ENCODE results near the gene GALNT17. TPM values are rescaled to one million over a fixed set of nuclear protein-coding genes. Genes with fewer than 3 reads are reported as not detected.
A peak's percentile ranks its signal among the peaks of the same experiment; 100 is the strongest.
"Not testable (repeated sequence)": the region's sequence is repeated elsewhere in the genome, so short reads cannot be mapped to it uniquely, and the experiment has no call there.

Gene GALNT17
- total RNA-seq, 1 experiment from 2014 or later: 0.03 TPM

DNA sequence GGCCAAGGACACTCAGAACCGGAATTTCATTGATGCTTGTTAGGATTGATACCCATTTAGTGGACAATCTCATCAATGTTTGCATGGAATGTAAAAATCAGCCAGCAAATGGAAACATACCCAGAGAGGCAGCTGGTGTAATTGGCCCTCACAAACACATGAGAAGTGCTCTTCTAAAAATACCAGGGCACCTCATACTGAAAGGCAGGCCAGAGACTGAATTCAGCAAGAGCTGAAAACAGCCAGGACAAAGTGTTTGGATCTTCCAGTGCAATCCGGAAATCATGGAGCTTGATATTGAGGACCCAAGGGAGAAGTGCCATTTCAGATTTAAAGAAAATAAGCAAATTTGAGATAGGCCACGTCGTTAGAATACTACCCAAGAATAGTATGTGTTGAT is 498.6 kb downstream of the GALNT17 start:
- in situ Hi-C loops (cut with HindIII; ENCODE audit: low pct_unique_long_range_greater_than_20kb, low sequenced_read_pairs): no loop called here
- DNase-seq (ENCODE audit: low read depth, low spot score): no peak

DNA sequence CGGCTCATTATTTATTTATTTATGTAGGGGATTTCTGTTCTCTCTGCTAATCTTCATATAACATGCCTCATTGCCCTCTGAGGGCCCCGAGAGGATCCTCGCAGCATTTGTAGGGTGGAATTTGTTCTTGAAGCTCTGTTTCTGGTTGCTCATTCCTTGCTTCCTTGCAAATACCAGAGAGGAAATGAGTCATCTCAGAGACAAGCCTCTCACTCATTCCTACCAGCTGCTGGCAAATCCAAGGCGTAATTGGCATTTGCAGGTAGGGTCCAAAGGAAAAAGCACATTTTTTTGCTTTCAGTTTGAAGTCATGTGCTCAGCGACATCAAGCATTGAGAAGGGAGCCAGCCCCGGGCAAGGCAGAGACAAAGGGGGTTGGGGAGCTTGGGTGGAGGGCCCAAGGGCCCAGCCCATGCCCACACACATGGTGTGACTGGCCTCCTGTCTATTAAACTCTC is 501.6 kb downstream of the GALNT17 start:
- peak; percentile 97 for DNase-seq (ENCODE audit: low read depth, low spot score)

DNA sequence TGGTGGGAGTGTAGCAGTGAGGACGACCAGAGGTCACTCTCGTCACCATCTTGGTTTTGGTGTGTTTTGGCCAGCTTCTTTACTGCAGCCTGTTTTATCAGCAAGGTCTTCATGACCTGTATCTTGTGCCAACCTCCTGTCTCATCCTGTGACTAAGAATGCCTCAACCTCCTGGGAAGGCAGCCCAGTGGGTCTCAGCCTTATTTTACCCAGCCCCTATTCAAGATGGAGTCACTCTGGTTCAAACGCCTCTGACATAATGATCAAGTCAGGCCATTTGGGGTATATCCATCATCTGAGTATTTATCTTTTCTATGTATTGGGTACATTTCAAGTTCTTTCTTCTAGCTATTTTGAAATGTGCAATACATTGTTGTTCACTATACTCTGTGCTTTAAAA is 503.9 kb downstream of the GALNT17 start:
- in situ Hi-C loops (cut with HindIII; ENCODE audit: low pct_unique_long_range_greater_than_20kb, low sequenced_read_pairs): not testable (repeated sequence)

More for the DNA sequence above, 501.6 kb downstream of the GALNT17 start:
- in situ Hi-C loops (cut with HindIII; ENCODE audit: low pct_unique_long_range_greater_than_20kb, low sequenced_read_pairs): no loop called here

DNA sequence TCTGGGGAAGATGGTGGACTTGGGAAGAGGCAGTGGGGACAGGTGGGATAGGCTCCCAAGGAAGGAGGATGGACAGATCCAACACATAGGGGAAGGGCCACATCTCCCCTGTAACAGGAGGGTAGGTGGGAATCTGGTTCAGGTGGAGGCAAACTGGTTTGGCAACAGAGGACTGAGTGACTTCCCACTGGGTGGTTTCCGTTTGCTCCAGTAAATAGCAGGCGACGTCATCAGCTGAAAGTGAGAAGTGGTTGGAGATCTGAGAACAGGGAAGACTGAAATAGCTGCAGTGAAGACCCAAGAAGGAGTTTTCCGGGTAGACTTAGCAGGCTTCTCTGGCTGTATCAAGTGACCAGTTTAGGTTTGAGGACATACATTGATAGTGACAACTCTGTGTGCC is 504.4 kb downstream of the GALNT17 start:
- peak; percentile 7 for DNase-seq (ENCODE audit: low read depth, low spot score)
- in situ Hi-C loops (cut with HindIII; ENCODE audit: low pct_unique_long_range_greater_than_20kb, low sequenced_read_pairs): no loop called here

More for the DNA sequence above, 503.9 kb downstream of the GALNT17 start:
- DNase-seq (ENCODE audit: low read depth, low spot score): not testable (repeated sequence)

DNA sequence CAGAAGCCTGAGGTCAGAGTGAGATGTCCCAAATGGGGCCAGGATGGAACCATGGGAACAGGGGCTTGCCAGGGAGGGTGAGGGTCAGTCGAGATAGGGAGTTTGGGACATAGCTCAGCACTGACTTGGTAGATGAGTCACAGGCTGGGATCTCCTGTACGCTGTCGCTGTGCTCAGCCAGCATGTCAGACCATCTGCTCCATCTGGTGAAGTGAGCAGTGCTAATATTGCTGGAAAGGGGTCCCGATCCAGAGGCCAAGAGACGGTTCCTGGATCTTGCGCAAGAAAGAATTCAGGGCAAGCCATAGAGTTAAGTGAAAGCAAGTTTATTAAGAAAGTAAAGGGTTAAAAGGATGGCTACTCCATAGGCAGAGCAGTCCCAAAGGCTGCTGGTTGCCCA is 505.6 kb downstream of the GALNT17 start:
- DNase-seq (ENCODE audit: low read depth, low spot score): no peak
- in situ Hi-C loops (cut with HindIII; ENCODE audit: low pct_unique_long_range_greater_than_20kb, low sequenced_read_pairs): no loop called here

DNA sequence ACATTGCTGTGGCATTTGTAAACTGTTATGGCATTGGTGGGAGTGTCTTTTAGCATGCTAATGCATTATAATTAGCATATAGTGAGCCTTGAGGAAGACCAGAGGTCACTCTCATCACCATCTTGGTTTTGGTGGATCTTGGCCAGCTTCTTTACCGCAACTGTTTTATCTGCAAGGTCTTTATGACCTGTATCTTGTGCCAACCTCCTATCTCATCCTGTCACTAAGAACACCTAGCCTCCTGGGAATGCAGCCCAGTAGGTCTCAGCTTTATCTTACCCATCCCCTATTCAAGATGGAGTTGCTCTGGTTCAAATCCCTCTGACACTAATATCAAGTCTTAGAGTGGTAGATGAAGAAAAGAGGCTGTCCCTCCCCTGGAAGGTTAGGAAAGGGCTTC is 506.2 kb downstream of the GALNT17 start:
- DNase-seq (ENCODE audit: low read depth, low spot score): no peak
- in situ Hi-C loops (cut with HindIII; ENCODE audit: low pct_unique_long_range_greater_than_20kb, low sequenced_read_pairs): no loop called here

DNA sequence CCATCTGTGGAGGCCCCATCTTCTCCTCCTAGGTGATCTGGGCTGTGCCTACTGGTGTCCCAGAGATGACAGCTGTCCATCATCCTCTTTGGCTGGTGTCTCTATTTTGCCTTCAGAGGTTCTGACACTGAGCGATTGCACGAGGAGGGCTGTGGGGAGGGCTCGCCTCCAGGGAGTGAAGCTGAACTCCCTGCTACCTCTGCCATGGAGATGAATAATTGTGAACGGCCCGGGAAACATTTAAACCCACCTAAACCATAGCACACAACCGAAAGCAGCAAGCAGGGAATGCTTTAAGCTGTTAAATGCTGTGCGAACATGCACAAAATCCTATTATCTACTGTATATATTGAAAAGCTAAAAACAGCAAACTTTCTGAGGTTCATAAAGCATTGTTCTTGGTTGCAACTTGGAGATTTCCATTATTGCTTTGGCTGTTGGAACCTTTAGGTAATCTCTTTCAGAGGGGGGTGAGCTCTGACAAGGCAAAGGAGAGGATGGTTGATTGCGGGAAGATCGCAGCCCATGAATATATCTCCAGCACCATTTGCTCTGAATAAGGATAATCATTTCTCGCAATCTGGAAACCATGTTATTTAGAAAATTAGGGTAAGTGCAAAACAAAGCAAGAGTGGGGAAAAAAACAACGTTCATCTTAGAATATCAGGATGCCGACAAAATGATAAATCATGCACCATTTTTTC is 507.6 kb downstream of the GALNT17 start:
- DNase-seq (ENCODE audit: low read depth, low spot score): no peak

DNA sequence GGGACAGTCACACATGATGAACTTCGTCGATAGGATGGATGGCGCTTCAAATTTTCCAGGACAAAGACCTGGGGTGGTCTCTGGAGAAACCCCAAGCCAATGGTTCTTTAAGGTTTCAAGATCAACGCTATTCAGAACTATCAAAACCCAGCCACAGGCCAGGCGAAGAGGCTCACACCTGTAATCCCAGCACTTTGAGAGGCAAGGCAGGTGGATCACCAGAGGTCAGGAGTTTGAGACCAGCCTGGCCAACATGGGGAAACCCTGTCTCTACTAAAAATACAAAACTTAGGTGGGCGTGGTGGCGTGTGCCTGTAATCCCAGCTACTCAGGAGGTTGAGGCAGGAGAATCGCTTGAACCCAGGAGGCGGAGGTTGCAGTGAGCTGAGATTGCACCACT is 511.1 kb downstream of the GALNT17 start:
- DNase-seq (ENCODE audit: low read depth, low spot score); in situ Hi-C loops (cut with HindIII; ENCODE audit: low pct_unique_long_range_greater_than_20kb, low sequenced_read_pairs): not testable (repeated sequence)

More for the DNA sequence above, 507.6 kb downstream of the GALNT17 start:
- in situ Hi-C loops (cut with HindIII; ENCODE audit: low pct_unique_long_range_greater_than_20kb, low sequenced_read_pairs): no loop called here

DNA sequence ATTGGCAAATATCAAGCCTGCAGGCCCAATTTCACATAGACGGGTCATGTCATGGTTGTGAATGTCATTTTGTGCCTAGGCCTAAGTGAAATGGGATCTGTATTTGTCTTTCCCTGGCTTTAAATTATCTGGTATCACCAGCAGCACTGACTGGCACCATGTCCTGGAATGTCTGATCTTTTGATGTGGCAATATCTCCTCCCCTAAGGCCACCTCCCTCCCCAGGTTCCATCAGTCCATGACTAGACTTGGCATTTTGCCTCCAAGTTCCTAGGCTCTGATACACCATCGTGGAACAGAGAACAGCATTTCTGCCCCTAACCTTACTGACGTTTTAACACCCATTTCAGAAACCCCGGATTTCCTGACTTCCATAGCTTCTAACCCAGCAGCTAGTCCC is 513.9 kb downstream of the GALNT17 start:
- DNase-seq (ENCODE audit: low read depth, low spot score): no peak
- in situ Hi-C loops (cut with HindIII; ENCODE audit: low pct_unique_long_range_greater_than_20kb, low sequenced_read_pairs): no loop called here

DNA sequence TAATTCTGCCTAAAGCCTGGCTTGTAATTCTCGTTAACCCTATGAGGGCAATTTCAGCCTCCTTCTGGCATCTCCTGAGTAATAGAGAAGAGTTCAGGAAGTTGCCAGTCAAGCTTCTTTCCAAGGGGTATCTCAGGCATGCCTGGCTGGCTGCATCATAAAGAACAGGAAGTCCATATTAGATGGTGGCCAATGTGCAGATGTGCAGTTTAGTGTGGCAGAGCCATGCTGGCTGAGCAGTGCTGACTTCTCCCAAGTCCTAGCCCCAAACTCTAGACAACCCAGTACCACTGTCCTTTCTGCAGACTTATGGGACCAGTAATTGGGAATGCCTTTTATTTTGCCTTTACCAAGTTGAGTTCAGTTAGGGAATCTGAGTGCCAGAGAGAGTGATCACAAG is 517.9 kb downstream of the GALNT17 start:
- in situ Hi-C loops (cut with HindIII; ENCODE audit: low pct_unique_long_range_greater_than_20kb, low sequenced_read_pairs): no loop called here
- no peak for DNase-seq (ENCODE audit: low read depth, low spot score)

DNA sequence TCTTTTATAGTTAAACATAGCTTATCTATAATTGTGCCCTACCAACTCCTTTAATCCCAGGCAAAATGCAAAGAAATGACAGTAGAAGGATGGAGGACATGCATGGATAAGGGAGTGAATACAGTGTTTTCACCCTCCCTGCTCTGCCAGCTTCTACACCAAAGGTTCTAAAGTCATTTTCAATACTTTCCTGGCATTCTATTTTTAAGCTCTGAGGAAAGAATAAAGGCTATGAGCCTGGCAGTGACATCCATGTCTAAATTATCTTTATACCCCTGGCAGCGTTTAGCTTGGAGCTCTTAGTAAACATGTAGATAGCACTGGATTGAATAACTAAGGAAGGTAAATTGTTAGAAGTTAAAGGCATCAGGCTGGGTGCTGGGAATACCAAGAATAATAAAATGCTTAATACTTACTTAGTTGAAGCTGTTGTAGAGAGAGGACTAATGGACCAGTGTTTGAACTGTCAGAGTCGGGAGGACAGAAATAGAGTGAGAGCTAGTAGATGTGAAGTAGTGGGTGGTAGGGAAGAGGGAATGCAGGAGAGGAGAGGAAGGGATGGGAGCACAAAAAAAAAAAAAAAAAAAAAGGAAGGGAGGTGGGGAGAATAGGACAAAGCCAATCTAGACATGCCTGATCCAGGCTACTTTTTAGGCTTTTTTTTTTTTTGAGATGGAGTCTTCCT is 518.9 kb downstream of the GALNT17 start:
- in situ Hi-C loops (cut with HindIII; ENCODE audit: low pct_unique_long_range_greater_than_20kb, low sequenced_read_pairs): no loop called here
- DNase-seq (ENCODE audit: low read depth, low spot score): no peak

DNA sequence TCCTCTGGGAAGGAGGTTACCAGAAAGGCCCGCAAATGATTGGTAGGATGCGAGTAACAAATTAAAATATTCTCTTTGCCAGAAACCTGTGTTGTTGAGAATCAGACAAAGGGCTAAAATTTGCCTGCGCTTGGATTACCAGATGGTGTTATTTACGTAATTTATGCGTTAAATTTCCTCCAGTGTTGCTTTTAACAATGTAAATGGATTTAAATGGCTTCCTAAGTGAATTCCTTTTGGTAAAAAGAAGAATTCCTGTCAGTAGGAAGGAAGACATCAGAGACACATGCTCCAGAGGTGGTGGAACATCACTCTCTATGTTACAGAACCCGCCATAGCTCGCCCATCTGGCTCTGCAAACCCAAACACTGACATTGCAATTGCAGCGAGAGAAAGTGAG is 520.6 kb downstream of the GALNT17 start:
- no peak for DNase-seq (ENCODE audit: low read depth, low spot score)
- in situ Hi-C loops (cut with HindIII; ENCODE audit: low pct_unique_long_range_greater_than_20kb, low sequenced_read_pairs): no loop called here

DNA sequence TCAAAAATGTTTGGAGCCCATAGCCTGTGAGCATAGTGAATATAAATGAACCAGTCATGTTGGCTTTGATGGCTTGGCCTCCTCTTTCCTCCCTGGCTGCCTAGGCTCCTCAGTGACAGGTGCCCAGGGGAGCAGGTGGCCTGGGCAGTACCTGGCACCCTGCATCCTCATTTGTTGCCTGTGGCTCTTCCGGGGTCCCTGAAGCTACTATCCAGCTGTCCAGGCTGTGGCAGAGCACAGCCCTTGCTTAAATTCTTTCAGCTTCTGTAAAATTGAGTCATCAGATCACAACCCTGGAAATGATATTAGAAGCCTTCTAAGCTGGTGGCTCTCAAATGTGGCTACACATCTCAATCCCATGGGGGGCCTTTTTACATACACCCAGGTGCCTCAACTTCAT is 525.4 kb downstream of the GALNT17 start:
- no peak for DNase-seq (ENCODE audit: low read depth, low spot score)
- in situ Hi-C loops (cut with HindIII; ENCODE audit: low pct_unique_long_range_greater_than_20kb, low sequenced_read_pairs): no loop called here

DNA sequence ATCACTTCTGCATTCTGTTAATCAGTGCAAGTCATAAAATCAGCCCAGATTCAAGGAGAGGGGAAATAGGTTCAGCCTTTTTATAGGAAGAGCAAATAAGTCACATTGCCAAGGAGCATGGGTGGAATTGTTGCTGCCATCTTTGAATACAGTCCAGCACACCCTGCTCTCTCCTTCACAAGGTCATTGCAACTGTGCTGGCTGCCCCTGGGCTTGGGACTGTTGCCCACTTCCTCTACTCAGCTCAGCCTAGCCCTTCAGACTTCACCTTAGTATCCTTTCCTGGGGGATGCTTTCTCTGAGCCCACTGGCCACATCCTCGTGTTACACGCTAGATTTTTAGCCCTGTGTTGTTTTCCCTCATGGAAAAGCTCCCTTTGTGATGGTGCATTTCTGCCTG is 527.7 kb downstream of the GALNT17 start:
- in situ Hi-C loops (cut with HindIII; ENCODE audit: low pct_unique_long_range_greater_than_20kb, low sequenced_read_pairs): no loop called here
- no peak for DNase-seq (ENCODE audit: low read depth, low spot score)

DNA sequence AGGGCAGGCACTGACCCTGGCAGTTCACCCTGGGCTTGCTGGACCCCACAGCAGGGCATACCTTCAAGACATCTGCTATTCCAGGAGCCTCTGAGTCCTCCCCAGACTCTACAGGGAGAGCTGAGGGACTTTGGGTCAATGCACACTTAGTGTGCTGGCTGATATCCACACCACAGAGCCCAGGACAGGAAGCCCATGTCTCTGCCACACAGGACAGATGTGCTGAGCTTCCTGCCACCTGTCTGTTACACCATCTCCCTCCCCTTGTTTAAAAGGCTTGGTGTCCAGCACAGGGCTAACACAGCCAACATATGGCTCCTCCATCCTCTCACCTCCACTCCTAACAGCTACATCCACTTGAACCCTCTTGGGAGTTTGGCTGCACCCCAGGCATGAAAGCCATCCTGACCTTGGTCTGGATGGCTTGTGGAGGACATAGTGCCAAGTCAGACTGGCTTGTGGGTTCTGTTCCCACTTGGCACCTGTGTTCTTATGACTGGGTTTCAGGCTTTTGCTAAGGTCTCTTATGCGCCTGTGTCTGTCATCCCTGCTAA is 529.8 kb downstream of the GALNT17 start:
- in situ Hi-C loops (cut with HindIII; ENCODE audit: low pct_unique_long_range_greater_than_20kb, low sequenced_read_pairs): no loop called here
- DNase-seq (ENCODE audit: low read depth, low spot score): no peak

DNA sequence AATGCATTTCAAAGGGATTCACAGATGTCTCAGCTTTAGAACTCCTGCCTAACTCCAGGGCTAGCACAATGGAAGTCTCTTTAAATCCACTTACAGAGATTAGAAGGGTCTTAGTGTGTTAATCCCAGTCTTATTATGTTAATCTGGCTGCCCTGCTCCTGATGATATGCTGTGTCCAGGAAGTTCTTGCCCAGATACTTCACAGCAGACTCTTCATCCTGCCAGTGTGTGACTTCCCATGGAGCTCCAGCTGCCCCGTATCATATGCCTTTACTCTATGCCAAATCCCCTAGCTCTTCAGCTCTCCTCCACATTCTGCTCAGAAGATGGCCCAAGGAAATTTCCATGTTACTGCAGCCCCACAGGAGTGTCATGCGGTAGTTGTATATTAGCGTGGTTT is 533.8 kb downstream of the GALNT17 start:
- in situ Hi-C loops (cut with HindIII; ENCODE audit: low pct_unique_long_range_greater_than_20kb, low sequenced_read_pairs): no loop called here
- no peak for DNase-seq (ENCODE audit: low read depth, low spot score)

DNA sequence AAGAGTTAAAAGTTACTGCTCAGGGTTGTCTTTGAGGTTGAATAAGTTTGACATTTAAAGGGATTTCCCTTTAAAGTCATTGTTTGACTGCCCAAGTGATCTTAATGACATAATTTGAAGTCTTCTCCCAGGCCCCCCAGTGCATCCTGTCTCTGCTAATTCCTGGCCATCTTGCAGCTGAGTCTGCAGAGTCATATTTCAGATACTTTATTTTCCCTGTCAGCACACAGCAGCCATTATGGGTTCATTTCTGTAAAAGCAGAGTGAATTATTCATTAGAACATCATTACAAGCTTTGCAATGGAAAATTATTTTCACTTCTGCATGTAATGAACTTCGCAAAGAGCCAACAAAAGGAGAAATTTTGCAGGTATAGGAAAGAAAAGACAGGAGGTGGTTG is 536.6 kb downstream of the GALNT17 start:
- DNase-seq (ENCODE audit: low read depth, low spot score): no peak
- in situ Hi-C loops (cut with HindIII; ENCODE audit: low pct_unique_long_range_greater_than_20kb, low sequenced_read_pairs): no loop called here

DNA sequence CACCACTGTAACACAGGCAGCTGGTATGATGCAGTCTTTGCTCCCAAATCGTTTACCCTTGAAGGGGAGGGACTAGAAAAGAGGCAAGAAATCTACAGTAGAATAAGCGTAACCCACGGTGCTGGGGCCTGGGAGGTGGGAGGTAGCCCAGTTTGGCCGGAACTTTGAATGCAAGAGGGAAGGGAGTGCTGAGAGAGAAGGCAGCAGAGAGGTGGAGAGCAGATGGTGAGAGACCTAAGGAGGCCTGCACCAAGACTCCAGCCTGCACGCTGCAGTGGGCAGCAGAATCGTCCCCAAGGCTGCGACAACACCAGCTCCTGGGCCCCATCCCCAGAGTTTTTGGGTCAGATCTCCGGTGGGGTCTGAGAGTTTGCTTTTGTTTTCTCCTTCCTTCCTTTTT is 547.5 kb downstream of the GALNT17 start:
- no peak for DNase-seq (ENCODE audit: low read depth, low spot score)
- in situ Hi-C loops (cut with HindIII; ENCODE audit: low pct_unique_long_range_greater_than_20kb, low sequenced_read_pairs): no loop called here

DNA sequence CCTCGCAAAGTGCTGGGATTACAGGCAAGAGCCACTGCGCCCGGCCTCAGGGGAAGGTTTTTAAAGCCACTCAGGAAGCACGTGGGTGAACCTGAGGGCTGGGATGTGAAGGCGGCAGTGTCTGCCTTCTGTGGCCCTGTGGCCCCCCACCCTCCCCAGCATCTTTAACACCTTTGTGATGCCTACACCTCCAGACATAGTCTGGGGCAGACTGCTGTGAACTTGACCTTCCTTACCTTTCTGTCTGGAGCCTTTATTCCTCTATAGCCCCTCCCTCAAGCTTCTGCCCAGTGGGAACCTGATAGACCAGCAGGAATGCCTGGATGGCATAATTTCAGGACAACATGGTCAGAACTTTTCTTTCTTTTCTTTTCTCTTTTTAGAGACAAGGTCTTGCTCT is 550.2 kb downstream of the GALNT17 start:
- DNase-seq (ENCODE audit: low read depth, low spot score): no peak
- in situ Hi-C loops (cut with HindIII; ENCODE audit: low pct_unique_long_range_greater_than_20kb, low sequenced_read_pairs): no loop called here

All from SK-MEL-5 (cell line).